HEK293 (cell line): ENCODE results near the gene ABTB2.

Experiments used
- ZNF10 ChIP-seq: fragments of 450-650 bp; formaldehyde crosslinking; IDR thresholded peaks from 2 replicates; pipeline ENCODE4 v1.5.1; 2017; ENCODE audit warnings: missing biosample characterization, missing genetic modification characterization
- ZNF311 ChIP-seq: fragments of 450-650 bp; formaldehyde crosslinking; IDR thresholded peaks from 2 replicates; pipeline ENCODE4 v1.5.1; 2017; ENCODE audit warnings: missing biosample characterization, missing genetic modification characterization, borderline replicate concordance

GRCh38 chr11:34239465-34240149 lies 118.2 kb downstream of the ABTB2 start:
- TF ChIP-seq ZNF311 (tag by site-specific recombination) (no peak), ZNF10 (tag by site-specific recombination) (no peak)
